ENCODE data around the gene TP73.

TP73 gene

GRCh38 chr1:3659093-3659492, 6.8 kb downstream of the TP73 start:
- Histone ChIP-seq H4K20me1 (ENCODE audit: control insufficient read depth, insufficient read depth, low read depth, low read length) (no peaks in the 10 kb centered on the region), H3K36me3 (ENCODE audit: control insufficient read depth, low read length) (no peaks in the 10 kb centered on the region; the same call in 1 of the 2 replicates), H3K79me2 (ENCODE audit: control insufficient read depth, low read length) (peaks cover 93% of the 10 kb centered on the region), H3K27ac (ENCODE audit: low read depth, low read length) (no peak overlapping the region), H3K9me3 (ENCODE audit: control insufficient read depth, insufficient read depth, low read length) (no peaks in the 10 kb centered on the region), H3K9me2 (replicated peaks; ENCODE audit: control insufficient read depth, low read length) (no peaks in the 10 kb centered on the region), H3K27me3 (ENCODE audit: control insufficient read depth, low read length) (no peaks in the 10 kb centered on the region), H3K4me3 (ENCODE audit: low read length) (no peak overlapping the region), H3F3A (ENCODE audit: control insufficient read depth, insufficient read depth) (peaks cover 8% of the 10 kb centered on the region), H3K4me1 (ENCODE audit: control insufficient read depth, low read length) (peaks cover 90% of the 10 kb centered on the region), H3K4me2 (ENCODE audit: low read length) (no peak overlapping the region)
- TF ChIP-seq CTCF (IDR thresholded peaks at IDR 0.05; ENCODE audit: low read depth, low read length, poor library complexity, severe bottlenecking) (no peak), EZH2phosphoT487 (IDR thresholded peaks at IDR 0.05; ENCODE audit: borderline replicate concordance, low read length) (no peak)

GRCh38 chr1:3660704-3661103, 8.4 kb downstream of the TP73 start:
- no peaks in the 10 kb centered on the region for H3K9me3 ChIP-seq (ENCODE audit: control insufficient read depth, insufficient read depth, low read length)
- peak overlapping the region; percentile 51 for H3K4me2 ChIP-seq (ENCODE audit: low read length)
- peaks cover 24% of the 10 kb centered on the region for H3F3A ChIP-seq (ENCODE audit: control insufficient read depth, insufficient read depth)
- H4K20me1 ChIP-seq (ENCODE audit: control insufficient read depth, insufficient read depth, low read depth, low read length): no peaks in the 10 kb centered on the region
- H3K27ac ChIP-seq (ENCODE audit: low read depth, low read length): 0 out of 2 replicates have a peak overlapping the region, but pooled peaks have one; percentile 4
- 0 out of 2 replicates have a peak overlapping the region, but pooled peaks have one; percentile 21 for H3K4me3 ChIP-seq (ENCODE audit: low read length)
- H3K27me3 ChIP-seq (ENCODE audit: control insufficient read depth, low read length): no peaks in the 10 kb centered on the region
- TF ChIP-seq CTCF (IDR thresholded peaks at IDR 0.05; ENCODE audit: low read depth, low read length, poor library complexity, severe bottlenecking) (no peak), EZH2phosphoT487 (IDR thresholded peaks at IDR 0.05; ENCODE audit: borderline replicate concordance, low read length) (no peak)
- H3K4me1 ChIP-seq (ENCODE audit: control insufficient read depth, low read length): peaks cover 90% of the 10 kb centered on the region
- no peaks in the 10 kb centered on the region for H3K9me2 ChIP-seq (replicated peaks; ENCODE audit: control insufficient read depth, low read length)
- H3K79me2 ChIP-seq (ENCODE audit: control insufficient read depth, low read length): peaks cover 77% of the 10 kb centered on the region
- no peaks in the 10 kb centered on the region; the same call in 1 of the 2 replicates for H3K36me3 ChIP-seq (ENCODE audit: control insufficient read depth, low read length)

- Histone ChIP-seq H3K9me3 (ENCODE audit: control insufficient read depth, insufficient read depth, low read length) (no peaks in the 10 kb centered on the region), H3K4me3 (ENCODE audit: low read length) (no peak overlapping the region), H3K27me3 (ENCODE audit: control insufficient read depth, low read length) (no peaks in the 10 kb centered on the region), H3K4me1 (ENCODE audit: control insufficient read depth, low read length) (peaks cover 90% of the 10 kb centered on the region), H3K79me2 (ENCODE audit: control insufficient read depth, low read length) (peaks cover 72% of the 10 kb centered on the region), H3K9me2 (replicated peaks; ENCODE audit: control insufficient read depth, low read length) (no peaks in the 10 kb centered on the region), H3K4me2 (ENCODE audit: low read length) (no peak overlapping the region), H3F3A (ENCODE audit: control insufficient read depth, insufficient read depth) (peaks cover 30% of the 10 kb centered on the region), H4K20me1 (ENCODE audit: control insufficient read depth, insufficient read depth, low read depth, low read length) (no peaks in the 10 kb centered on the region), H3K36me3 (ENCODE audit: control insufficient read depth, low read length) (no peaks in the 10 kb centered on the region; the same call in 1 of the 2 replicates), H3K27ac (ENCODE audit: low read depth, low read length) (no peak overlapping the region)
- no peak for TF ChIP-seq CTCF (IDR thresholded peaks at IDR 0.05; ENCODE audit: low read depth, low read length, poor library complexity, severe bottlenecking)
Measured at GRCh38 chr1:3661631-3662030, 9.3 kb downstream of the TP73 start.

Measured in DOHH2 (cell line).